T-helper 2 cell (primary cell): Measurements from ENCODE around the gene CYP8B1.
"Not testable (repeated sequence)": the region's sequence is repeated elsewhere in the genome, so short reads cannot be mapped to it uniquely, and the experiment has no call there.

Experiments
- DNase-seq, 5 experiments: peaks; one replicate each; pipeline versions ENCODE4 v3.0.0 to v3.0.0-alpha.2; 2012 to 2022

The CYP8B1 gene

DNA sequence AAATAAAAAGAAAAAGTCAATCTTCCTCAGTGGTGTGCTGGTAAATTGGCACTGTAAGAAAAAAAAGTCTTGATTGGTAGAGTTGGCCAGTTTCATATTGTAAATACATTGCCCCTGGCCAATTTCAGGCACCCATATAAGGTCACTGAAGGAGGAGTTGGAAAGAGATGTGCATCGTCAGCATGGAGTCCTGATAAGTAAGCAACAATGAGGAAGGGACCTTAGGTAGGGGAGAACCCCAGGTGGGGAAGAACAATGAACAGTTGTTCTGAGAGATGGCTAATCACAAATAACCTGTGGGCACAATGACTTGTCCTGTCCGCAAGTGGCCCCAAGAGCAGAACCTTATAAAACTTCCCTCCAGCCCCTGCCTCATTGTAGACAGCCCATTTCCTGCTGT lies 8.6 kb upstream of the CYP8B1 start:
- no peak for DNase-seq

DNA sequence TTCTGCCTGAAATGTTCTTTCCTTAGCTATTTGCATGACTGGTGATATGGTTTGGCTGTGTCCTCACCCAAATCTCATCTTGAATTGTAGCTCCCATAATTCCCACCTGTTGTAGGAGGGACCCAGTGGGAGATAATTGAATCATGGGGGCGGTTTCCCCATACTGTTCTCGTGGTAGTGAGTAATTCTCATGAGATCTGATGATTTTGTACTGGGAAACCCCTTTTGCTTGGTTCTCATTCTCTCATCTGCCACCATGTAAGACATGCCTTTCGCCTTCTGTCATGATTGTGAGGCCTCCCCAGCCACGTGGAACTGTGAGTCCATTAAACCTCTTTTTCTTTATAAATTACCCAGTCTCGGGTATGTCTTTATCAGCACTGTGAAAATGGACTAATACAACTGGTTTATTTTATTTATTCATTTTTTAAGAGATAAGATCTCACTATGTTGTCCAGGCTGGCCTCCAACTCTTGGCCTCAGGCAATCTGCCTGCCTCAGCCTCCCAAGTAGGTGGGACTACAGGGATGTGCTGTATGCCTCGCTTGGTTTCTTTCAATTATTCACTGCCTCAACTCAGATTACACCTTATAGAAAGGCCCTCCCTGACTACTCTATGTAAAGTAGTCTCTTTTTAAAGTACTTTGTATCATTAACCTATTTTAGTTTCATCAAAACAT lies 7.7 kb upstream of the CYP8B1 start:
- DNase-seq, result not testable (repeated sequence)

DNA sequence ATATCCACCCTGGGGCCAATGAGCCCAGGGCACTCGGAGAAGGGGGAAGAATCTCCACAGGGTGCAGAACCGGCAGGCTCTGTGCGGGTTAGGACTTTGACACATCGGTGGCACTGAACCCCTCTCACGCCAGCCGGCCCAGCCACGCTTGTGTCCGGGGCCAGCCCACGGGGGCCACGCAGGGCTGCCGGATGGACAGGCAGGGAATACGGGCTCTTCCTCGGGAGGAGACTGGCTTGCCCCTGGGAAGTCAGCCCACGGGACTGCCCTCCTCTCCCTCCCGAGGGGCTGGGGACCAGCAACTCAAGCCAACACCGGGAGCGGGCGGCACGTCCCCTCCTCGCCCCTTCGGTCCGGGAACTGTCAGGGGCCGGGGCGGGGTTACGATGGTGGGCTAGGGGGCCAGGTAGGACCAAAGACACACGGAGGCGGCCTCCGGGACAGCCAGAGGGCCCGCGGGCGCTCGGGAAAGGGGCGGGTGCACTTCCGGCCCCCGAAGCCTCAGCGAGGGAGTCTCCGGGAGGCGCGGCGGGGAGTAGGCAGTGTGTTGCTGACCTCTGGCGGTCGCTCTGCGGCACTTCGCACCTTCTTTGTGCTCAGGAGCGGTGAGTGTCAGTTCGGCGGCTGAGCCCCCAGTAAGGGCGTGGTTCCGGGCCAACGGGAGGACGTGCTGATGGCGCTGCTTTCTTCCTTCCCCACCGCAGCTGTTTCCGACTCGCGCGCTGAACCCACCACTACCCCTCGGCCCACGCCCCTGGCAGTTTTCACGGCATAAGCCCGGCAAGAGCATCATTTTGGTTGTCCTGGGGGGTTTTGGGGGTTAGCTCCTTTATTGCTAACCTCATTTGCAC lies 5.1 kb upstream of the CYP8B1 start:
- peak; percentile 69 to 93 (median 77) for DNase-seq

DNA sequence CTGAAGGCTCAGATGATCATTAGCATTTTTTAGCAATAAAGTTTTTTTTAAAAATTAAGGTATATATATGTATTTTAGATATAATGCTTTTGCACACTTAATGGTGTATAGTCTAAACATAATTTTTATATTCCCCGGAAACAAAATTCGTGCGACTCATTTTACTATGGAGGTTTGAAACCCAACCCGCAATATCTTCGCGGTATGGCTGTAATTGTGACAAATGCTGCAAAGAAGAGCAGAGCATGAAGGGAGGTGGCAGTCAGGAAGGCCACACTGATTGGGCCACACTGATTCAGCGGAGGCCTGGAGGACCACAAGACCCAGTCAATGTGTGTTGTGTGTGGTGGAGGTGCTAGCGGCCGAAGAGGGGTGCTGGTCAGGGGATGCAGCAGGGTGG lies 4.5 kb upstream of the CYP8B1 start:
- DNase-seq, result no peak

DNA sequence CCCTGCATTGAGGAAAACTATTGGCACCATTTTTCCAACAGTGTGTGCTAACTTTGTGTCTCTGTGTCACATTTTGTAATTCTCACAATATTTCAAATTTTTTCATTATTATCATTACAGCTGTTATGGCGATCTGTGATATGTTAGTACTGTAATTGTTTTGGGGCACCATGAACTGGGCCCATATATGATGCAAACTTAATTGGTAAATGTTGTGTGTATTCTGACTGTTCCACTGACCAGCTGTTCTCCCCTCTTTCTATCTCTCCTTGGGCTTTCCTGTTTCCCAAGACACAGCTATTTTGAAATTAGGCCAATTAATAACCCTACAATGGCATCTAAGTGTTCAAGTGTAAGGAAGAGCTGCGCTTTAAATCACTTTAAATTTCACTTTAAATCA lies 2.2 kb upstream of the CYP8B1 start:
- DNase-seq, result no peak

DNA sequence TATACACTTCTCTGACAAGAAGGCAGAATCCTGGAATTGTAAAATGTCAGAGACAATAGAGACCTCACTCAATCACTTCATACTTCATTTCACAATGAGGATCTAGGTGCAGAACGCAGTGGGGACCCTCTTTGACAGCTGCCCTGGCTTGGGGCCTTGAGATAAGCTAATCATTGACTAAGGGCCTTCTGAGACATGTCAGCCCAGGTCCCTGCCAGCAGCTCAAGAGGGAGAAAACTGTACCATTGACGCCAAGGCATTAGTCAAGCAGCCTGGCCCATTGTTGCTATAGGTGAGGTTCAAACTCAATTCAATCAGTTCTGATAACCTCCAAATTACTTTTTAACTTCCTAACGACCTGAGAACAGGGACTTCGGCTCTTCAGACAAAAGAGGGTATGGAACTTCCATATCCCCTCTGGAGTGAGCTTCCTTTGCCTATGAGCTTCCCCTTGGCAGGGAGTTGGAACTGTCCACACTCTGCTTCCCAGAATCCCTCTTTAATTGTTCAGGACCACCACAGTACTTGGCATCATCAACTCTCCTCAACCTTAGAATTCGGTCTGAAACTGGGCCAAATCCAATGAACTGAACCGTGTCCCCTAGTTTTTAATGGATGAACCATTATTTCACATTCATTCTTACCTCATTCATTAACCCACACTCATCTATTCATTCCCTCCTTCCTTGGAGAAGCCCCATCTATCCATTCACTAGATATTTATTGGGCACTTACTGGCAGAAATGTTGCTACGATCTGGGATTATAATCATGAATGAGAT lies 1.5 kb upstream of the CYP8B1 start:
- DNase-seq, result no peak

DNA sequence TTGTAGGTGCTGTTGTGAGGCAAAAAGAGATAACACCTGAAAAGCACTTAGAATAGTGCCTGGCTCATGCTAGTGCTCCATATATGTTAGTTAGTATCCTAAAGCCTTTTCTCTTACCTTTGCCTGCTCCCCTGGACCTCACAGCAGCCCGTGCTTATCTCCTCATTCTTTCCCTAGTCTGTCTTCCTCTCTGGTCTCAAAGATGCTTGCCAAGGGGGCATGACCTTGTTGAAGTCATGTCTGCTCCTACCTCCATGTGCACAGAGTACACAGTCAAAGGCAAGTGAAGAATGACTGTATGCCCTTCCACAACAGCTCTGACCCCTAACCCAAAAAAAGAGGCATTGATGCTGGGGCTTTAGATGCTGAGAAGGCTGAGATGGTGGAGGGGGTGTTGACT lies 722 bp upstream of the CYP8B1 start:
- DNase-seq, result no peak

DNA sequence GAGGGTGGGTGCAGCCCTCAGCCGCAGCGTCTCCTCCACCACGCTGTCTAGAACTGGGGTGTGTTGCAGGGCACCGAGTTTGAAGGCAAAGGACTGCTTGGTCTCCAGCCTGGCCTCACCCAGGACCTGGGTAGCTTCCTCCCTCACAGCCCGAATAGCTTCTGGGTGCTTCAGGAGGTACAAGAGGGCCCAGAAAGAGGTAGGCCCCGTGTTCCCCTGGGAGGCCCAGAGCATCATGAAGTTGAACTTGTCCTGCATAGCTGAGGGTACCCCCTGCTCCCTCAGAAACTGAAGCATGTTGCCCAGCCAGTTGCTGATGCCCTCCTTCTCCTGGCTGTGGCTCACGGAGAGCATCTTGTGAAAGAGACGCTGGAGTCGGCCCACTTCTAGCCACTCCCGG lies 930 bp downstream of the CYP8B1 start:
- no peak for DNase-seq

DNA sequence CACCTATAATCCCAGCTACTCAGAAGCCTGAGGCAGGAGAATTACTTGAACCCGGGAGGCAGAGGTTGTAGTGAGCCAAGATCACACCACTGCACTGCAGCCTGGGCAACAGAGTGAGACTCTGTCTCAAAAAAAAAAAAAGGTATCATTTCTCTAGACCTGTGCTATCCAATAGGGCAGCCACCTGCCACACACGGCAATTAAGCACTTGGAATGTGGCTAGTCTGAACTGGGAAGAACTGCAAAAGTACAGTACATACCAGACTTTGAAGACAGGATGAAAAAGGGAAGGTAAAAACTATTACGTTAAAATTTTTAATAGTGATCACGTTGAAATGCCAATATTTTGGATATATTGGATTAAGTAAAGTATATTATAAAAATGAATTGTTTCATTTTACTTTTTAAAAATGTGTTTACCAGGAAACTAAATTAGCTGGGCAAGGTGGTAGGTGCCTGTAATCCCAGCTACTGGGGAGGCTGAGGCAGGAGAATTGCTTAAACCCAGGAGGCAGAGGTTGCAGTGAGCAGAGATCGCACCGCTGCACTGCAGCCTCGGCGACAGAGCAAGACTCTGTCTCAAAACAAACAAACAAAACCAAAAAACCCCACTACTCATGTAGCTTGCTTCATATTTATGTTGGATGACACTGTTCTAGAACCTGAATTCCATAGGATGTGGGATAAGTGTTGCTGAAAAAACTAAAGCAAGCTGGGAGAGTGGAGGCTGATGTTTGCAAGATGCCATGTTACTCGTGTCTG lies 2.3 kb downstream of the CYP8B1 start:
- no peak for DNase-seq

DNA sequence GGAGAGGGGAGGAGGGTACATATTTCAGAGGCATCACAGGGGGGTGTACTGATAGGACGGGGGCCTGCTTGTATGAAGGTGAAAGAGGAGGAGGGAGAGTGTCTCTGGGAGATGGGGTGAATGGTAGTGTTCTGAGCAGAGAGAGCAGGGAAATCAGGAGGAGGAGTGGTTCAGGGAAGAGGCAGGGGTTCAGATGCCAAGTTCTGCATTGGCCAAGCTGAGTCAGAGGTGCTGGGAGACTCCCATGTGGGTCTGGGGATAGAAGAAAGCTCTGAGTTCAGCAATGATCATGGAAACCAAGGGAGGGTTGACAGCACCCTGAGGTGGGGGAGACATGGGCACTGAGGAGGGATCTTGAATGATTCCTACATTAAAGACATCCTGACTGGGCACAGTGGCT lies 3.0 kb downstream of the CYP8B1 start:
- no peak for DNase-seq

DNA sequence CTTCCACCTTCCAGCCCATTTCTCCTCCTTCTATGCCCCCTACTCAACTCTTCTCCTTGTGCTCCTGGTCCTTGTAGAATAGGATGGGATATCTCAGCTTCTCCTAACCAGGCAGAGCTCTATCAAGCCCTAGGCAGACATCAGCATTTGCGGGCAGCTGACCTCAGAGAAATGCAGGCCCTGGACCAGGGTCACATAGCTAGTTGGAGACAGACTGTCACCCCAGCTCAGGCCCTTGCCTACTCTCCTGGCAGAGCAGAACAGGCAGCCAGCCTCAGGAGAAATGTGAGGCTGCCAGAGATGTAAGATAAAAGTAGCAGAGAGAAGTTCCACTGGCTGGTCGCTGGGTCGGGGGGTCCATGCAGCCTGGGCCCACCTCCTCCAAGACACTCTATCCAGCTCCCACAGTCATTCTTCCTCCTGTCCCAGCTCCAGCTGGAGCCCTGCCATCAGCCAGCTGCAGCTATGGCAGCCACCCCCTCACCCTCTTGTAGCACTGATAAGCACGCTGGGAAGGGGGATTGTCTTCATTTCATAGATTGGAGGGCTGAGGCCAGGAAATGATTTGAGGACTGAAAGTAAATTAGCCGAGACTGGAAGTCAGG lies 4.0 kb downstream of the CYP8B1 start:
- no peak for DNase-seq

DNA sequence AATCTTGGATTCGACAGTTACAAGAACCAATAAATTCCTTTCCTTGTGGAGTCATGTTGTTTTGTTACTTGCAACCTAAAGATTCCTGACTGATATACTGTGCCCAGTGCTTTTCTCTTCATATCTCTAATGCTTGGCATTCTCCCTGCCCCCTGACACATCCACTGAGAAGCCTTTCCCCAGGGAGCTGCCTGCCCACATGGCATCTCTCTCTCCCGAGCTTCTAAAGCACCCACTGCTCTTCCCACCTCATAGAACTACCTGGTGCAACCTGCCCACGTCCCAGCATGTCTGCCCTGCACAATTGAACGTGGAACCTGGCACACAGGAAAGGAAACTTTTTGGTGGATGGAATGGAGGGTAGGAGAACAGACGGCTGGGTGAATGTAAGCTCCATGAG lies 6.8 kb downstream of the CYP8B1 start:
- DNase-seq, result no peak

DNA sequence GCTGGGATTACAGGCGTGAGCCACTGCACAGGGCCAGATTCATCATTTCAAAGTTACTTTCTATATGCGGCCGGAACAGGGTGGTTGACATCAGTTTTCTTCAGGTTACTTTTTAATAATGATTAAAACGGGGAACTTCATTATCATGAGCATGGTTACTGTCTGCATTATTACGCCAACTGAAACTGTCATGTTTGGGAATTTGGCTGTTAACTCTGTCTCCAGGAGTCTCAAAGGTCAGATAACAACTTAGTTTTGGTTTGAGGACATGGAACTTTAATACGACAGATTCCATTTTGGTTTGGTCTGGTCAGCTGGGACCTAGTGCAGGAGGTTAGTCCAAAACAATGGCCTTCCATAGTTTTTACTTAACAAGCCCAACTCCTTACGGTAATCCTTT lies 8.5 kb downstream of the CYP8B1 start:
- no peak for DNase-seq

DNA sequence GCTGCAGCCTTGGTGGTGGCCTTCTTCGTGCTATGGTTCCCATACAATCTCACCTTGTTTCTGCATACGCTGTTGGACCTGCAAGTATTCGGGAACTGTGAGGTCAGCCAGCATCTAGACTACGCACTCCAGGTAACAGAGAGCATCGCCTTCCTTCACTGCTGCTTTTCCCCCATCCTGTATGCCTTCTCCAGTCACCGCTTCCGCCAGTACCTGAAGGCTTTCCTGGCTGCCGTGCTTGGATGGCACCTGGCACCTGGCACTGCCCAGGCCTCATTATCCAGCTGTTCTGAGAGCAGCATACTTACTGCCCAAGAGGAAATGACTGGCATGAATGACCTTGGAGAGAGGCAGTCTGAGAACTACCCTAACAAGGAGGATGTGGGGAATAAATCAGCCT lies 10.4 kb downstream of the CYP8B1 start:
- DNase-seq, result no peak

DNA sequence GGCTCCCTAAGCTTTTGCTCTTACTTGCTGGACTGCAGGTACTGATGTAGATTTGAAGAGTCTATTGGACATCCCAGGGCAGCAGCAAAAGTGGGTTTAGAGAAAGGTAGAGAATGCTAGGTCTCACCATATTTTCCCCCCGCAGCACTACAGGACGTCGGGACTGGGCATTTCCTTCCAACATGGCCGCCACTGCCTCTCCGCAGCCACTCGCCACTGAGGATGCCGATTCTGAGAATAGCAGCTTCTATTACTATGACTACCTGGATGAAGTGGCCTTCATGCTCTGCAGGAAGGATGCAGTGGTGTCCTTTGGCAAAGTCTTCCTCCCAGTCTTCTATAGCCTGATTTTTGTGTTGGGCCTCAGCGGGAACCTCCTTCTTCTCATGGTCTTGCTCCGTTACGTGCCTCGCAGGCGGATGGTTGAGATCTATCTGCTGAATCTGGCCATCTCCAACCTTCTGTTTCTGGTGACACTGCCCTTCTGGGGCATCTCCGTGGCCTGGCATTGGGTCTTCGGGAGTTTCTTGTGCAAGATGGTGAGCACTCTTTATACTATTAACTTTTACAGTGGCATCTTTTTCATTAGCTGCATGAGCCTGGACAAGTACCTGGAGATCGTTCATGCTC lies 11.2 kb downstream of the CYP8B1 start:
- DNase-seq, result no peak

DNA sequence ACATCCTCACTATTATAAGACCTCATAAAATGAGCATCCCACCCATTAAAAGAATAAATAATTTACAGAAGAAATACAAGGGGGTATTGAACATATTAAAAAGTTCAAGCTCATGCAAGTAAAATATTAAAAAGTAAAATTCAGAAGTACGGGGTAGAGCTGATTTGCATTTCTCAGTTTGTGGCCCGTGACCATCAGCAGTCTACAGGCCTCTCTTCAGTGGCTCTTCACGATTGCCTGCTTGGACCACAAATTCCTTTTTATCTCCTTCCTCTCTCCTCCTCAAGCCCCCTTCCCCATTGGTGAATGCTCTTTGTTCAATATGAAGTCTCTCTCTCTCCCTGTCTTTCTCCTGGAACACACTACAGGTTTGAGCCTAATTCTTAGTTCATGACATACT lies 19.1 kb downstream of the CYP8B1 start:
- DNase-seq, result no peak

DNA sequence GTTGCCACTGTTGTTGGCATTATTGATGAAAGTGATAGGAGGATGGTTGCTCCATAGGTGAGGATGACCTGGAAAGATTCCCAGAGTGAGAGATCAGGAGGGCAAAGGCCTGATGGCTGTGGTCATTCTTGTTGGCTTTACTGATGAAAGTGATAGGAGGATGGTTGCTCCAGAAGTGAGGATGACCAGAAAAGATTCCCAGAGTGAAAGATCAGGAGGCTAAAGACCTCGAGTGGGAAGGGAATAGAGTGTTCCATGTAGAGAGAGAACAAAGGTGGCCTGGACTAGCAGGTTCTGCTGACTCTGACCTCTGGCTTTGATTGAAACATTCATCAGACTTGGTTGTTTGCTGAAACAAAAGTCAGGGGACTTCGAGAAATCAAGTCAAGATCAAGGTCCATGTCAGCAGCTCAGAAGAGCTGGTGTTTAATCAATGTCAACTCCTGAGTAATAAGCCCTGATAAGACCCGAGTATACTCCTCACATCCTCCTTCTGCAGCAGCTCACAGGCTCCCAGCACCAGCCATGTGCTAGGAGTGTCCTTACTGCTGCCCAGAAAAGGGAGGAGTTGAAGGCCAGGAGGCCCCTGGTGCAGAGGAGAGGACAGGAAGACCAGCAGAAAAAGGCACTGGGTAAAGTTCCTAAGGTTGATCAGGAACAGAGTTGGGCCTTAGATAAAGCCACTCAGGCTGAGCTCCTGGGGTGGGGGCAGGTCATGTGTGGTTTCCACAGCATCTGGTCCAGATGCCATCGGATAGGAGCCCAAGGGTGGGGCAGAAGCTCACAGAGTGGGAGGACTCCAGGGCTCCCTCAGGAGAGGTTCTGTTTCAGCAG lies 19.9 kb downstream of the CYP8B1 start:
- DNase-seq, result no peak

DNA sequence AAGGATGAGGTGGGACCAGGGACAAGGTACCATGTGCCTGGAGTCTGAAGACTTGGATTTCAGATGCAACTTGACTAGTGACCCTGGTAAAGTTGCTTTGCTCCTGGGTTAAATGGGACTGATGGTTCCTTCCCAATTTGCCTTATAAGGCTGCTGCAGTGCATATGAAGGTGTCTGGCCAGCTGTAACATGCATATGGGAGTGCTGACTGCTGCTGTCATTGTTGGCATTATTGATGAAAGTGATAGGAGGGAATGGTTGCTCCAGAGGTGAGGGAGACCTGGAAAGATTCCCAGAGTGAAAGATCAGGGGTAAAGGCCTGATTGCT lies 20.5 kb downstream of the CYP8B1 start:
- DNase-seq, result no peak

DNA sequence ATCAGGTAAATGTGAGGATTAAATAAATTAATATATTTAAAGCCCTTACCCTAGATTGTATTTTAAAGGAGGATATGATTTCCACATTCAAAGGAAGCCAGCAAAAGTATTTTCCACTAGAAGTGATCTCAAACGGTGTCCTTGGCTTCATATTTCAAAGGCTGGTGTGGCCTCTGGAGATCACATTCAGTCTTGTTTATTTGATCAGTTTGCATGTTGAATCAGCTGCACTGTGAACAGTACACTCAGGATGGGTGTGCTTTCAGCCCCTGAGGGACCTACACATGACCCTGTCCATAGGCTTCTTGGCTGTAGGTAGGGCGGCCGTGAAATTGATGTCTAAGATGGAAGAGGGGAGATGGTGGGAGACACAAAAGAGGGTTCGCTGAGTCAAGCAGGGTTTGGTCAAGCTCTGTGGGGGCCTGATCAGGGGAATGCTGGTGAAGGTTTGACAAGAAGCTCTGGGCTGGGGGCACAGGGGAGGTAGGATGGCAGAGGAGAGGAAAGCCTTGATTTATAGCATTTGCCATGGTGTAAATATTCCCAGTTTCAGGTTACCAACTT lies 21.9 kb downstream of the CYP8B1 start:
- no peak for DNase-seq

DNA sequence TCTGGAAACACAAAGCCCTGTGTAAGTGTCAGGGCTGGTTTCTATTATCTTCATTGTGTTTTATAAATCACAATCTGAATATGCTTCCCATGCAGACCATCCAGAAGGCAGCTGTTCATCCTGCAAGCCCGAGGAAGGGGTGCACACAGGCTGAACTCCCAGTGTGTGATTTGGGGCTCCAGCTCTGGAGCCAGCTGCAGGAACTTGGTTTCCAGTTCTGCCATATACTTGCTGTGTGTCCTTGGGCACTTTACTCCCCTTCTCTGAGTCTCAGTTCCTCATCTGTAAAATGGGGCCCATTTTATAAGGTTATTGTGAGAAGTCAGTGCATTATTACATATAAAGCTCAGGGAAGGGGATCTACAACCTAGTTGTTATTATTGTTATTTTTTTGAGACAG lies 22.6 kb downstream of the CYP8B1 start:
- DNase-seq, result no peak

DNA sequence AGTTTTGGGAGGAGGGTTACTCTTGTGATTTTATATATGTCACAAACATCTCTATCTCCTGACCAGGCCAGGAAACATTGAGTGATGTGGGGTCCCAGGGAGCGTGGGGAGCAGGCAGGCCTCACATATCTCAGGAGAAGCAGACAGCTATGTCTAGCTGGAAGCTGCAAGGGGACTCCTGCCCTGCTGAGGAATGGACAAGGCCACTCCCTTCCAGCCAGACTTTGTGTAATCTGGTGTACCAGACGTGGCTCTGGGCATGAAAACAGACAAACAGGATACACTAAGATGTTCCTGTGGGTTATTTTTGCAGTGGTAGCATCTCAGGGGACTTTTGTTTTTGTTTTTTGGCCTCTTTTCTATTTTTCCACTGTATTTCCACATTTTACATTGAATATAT lies 23.2 kb downstream of the CYP8B1 start:
- no peak for DNase-seq
